ENCODE data around the gene SEPTIN5. TPM values are rescaled to one million over a fixed set of nuclear protein-coding genes. Genes with fewer than 3 reads are reported as not detected.
A peak's percentile ranks its signal among the peaks of the same experiment; 100 is the strongest.

Gene SEPTIN5
- total RNA-seq, 1 experiment from 2014 or later: 1.00 TPM

DNA sequence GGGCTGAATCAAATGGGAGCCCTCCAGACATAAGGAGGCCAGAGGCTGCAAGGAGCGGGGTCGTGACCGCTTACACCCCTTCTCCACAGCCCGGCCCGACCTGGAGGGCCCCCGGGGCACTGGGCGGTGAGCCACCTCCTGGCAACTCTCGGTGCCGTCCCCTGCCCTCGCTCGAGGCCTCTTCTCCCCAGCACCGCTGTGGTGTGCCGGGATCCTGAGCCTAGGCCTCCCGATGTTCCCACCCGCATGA is 8.6 kb downstream of the SEPTIN5 start:
- no peaks in the 10 kb centered on the region for H3K9me3 Mint-ChIP-seq (ENCODE audit: unreplicated experiment)

GRCh38 chr22:19723232-19723982 is 9.1 kb downstream of the SEPTIN5 start, which contains the start of gene GP1BB:
Gene GP1BB, plus strand, starts transcription at chr22:19723539. Its CDS starts 31 bp downstream, at chr22:19723570.
- no peaks in the 10 kb centered on the region for H3K4me1 Mint-ChIP-seq (ENCODE audit: low read depth, unreplicated experiment)
- ChIA-PET POLR2A (interaction anchor here (0.5 kb wide), 1 partner anchor 330 kb away, joined by 4 read pairs; no protein-coding TSS in a partner anchor), CTCF (interaction anchor here (0.7 to 1.4 kb wide), 11 partner anchors 22 to 230 kb away, joined by 3 to 6 read pairs (median 3); no protein-coding TSS in a partner anchor)
- H3K9me3 ChIP-seq: no peaks in the 10 kb centered on the region
- H3K9me3 Mint-ChIP-seq (ENCODE audit: unreplicated experiment): no peaks in the 10 kb centered on the region
- H3K4me3 ChIP-seq (ENCODE audit: low read depth, low read length): peak within 1 kb of the TSS; percentile 38
- BruUV-seq (replicated peaks): no TSS peak
- H3K4me3 Mint-ChIP-seq (ENCODE audit: unreplicated experiment): peak within 1 kb of the TSS; percentile 65
- H3K27me3 Mint-ChIP-seq (ENCODE audit: insufficient read depth, unreplicated experiment): peaks cover 23% of the 10 kb centered on the region
- H3K27ac Mint-ChIP-seq (ENCODE audit: unreplicated experiment): no peak within 1 kb of the TSS
- no peaks in the 10 kb centered on the region; the same call in 1 of the 2 replicates for H3K27me3 ChIP-seq (replicated peaks; ENCODE audit: control insufficient read depth, insufficient read depth, low read length)
- intact Hi-C loops (cut with micrococcal nuclease; ENCODE audit: unreplicated experiment): no loop called here
- H3K36me3 ChIP-seq (ENCODE audit: control insufficient read depth, insufficient read depth, low read length): no peaks in the 10 kb centered on the region
- peaks cover 4% of the 10 kb centered on the region for H3K36me3 Mint-ChIP-seq (ENCODE audit: insufficient read depth, unreplicated experiment)
- H3K4me1 ChIP-seq: no peaks in the 10 kb centered on the region; the same call in 1 of the 2 replicates
- TF ChIP-seq CTCF (IDR thresholded peaks at IDR 0.05; ENCODE audit: insufficient read depth in 1 of 2, low read depth in 1 of 2, low read length in 1 of 2, severe bottlenecking in 1 of 2, unreplicated experiment in 1 of 2): peak in 1 of 2 experiments; percentile 28
- peak in 1 of 2 experiments; percentile 65 for DNase-seq

More for the DNA sequence above, 8.6 kb downstream of the SEPTIN5 start:
- no peak for DNase-seq
- H3K27me3 ChIP-seq (replicated peaks; ENCODE audit: control insufficient read depth, insufficient read depth, low read length): no peaks in the 10 kb centered on the region; the same call in 1 of the 2 replicates
- H3K4me1 ChIP-seq: no peaks in the 10 kb centered on the region; the same call in 1 of the 2 replicates
- POLR2A ChIA-PET: no interaction called here
- Mint-ChIP-seq H3K27ac (ENCODE audit: unreplicated experiment) (no peak overlapping the region), H3K4me1 (ENCODE audit: low read depth, unreplicated experiment) (no peaks in the 10 kb centered on the region), H3K4me3 (ENCODE audit: unreplicated experiment) (peak overlapping the region; percentile 65), H3K36me3 (ENCODE audit: insufficient read depth, unreplicated experiment) (peaks cover 4% of the 10 kb centered on the region), H3K27me3 (ENCODE audit: insufficient read depth, unreplicated experiment) (peaks cover 23% of the 10 kb centered on the region)
- no TSS peak for BruUV-seq (replicated peaks)
- intact Hi-C loops (cut with micrococcal nuclease; ENCODE audit: unreplicated experiment): no loop called here
- H3K36me3 ChIP-seq (ENCODE audit: control insufficient read depth, insufficient read depth, low read length): no peaks in the 10 kb centered on the region
- no peak for TF ChIP-seq CTCF (IDR thresholded peaks at IDR 0.05; ENCODE audit: insufficient read depth in 1 of 2, low read depth in 1 of 2, low read length in 1 of 2, severe bottlenecking in 1 of 2, unreplicated experiment in 1 of 2)
- H3K4me3 ChIP-seq (ENCODE audit: low read depth, low read length): no peak overlapping the region
- H3K9me3 ChIP-seq: no peaks in the 10 kb centered on the region
- CTCF ChIA-PET: no interaction called here

DNA sequence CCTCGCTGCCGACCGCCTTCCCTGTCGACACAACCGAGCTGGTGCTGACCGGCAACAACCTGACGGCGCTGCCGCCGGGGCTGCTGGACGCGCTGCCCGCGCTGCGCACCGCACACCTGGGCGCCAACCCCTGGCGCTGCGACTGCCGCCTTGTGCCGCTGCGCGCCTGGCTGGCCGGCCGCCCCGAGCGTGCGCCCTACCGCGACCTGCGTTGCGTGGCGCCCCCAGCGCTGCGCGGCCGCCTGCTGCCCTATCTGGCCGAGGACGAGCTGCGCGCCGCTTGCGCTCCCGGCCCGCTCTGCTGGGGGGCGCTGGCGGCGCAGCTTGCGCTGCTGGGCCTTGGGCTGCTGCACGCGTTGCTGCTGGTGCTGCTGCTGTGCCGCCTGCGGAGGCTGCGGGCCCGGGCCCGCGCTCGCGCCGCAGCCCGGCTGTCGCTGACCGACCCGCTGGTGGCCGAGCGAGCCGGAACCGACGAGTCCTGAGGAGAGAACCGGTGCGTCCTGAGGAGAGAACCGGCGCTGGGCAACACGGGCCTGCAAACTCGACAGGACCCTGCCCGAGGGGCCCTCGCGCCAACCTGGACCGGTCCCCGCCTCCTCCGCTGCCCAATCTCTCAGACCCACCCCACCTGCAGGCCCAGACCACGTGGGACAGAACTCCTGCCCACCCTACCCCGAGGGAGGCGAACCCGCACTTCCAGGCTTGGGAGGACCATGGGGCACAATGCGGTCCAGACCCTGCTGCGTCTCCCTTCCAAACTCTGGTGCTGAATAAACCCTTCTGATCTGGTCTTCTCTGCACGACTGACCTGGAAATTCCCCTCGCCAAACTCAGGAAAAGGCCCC is 9.9 kb downstream of the SEPTIN5 start:
- H3K36me3 ChIP-seq (ENCODE audit: control insufficient read depth, insufficient read depth, low read length): no peaks in the 10 kb centered on the region
- Mint-ChIP-seq H3K27me3 (ENCODE audit: insufficient read depth, unreplicated experiment) (peaks cover 23% of the 10 kb centered on the region), H3K27ac (ENCODE audit: unreplicated experiment) (no peak overlapping the region), H3K4me1 (ENCODE audit: low read depth, unreplicated experiment) (no peaks in the 10 kb centered on the region), H3K9me3 (ENCODE audit: unreplicated experiment) (no peaks in the 10 kb centered on the region), H3K36me3 (ENCODE audit: insufficient read depth, unreplicated experiment) (peaks cover 4% of the 10 kb centered on the region), H3K4me3 (ENCODE audit: unreplicated experiment) (peak overlapping the region; percentile 65)
- intact Hi-C loops (cut with micrococcal nuclease; ENCODE audit: unreplicated experiment): no loop called here
- H3K27me3 ChIP-seq (replicated peaks; ENCODE audit: control insufficient read depth, insufficient read depth, low read length): no peaks in the 10 kb centered on the region; the same call in 1 of the 2 replicates
- POLR2A ChIA-PET: interaction anchor here (0.5 kb wide), 1 partner anchor 329 kb away, joined by 4 read pairs; no protein-coding TSS in a partner anchor
- TF ChIP-seq CTCF (IDR thresholded peaks at IDR 0.05; ENCODE audit: insufficient read depth in 1 of 2, low read depth in 1 of 2, low read length in 1 of 2, severe bottlenecking in 1 of 2, unreplicated experiment in 1 of 2): peak in 1 of 2 experiments; percentile 21
- no peaks in the 10 kb centered on the region for H3K9me3 ChIP-seq
- peak in 1 of 2 experiments; percentile 70 for DNase-seq
- CTCF ChIA-PET: interaction anchor here (0.6 to 1.4 kb wide), 12 partner anchors 21 to 229 kb away, joined by 3 to 6 read pairs (median 3); no protein-coding TSS in a partner anchor
- H3K4me1 ChIP-seq: no peaks in the 10 kb centered on the region; the same call in 1 of the 2 replicates
- H3K4me3 ChIP-seq (ENCODE audit: low read depth, low read length): peak overlapping the region; percentile 38
- no TSS peak for BruUV-seq (replicated peaks)

All from Caco-2 (cell line).